Stimulated activated CD8-positive, alpha-beta memory T cell treated with anti-CD3 and anti-CD28 coated beads, Interleukin-12 subunit alpha, Interleukin-12 subunit beta, amount 100 ng/mL, for 24 hours (primary cell): ENCODE measurements around the gene SYNDIG1.

Source experiments
- DNase-seq: peaks from one replicate; pipeline ENCODE4 v3.0.0-alpha.2; 2020; ENCODE audit errors: extremely low read depth

The SYNDIG1 gene

DNA sequence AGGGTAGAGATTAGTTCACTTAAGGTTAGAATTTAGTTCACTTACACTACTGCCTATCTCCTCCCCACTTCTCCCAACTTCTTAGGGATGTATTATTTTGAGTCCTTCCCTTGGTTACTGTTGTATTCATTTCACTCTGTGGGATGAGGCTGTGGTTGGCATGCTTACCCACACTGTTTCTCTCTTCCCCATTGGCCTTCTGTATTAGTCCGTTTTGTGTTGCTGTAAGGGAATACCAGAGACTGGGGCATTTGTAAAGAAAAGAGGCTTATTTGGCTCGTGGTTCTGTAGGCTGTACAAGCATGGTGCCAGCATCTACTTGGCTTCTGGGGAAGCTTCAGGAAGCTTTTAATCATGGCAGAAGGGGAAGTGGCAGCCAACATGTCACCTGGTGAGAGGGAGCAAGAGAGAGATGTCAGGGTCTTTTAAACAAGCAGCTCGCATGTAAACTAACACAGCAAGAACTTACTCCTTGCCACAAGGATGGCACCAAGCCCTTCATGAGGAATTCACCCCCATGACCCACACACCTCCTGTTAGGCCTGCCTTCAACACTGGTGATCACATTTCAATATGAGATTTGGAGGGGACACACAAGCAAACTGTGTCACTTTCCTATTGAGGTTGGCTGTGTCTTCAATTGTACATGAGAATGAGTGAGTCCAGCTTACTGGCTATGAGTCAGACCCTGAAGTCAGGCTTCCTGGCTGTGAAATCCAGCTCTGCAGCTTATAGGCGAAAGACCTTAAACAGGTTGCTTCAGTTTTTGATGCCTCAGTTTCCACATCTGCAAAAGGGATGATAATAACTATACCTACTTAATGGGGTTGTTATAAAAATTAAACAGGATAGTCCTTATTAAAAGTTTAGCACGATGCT is 53.3 kb downstream of the SYNDIG1 start:
- no peak for DNase-seq

DNA sequence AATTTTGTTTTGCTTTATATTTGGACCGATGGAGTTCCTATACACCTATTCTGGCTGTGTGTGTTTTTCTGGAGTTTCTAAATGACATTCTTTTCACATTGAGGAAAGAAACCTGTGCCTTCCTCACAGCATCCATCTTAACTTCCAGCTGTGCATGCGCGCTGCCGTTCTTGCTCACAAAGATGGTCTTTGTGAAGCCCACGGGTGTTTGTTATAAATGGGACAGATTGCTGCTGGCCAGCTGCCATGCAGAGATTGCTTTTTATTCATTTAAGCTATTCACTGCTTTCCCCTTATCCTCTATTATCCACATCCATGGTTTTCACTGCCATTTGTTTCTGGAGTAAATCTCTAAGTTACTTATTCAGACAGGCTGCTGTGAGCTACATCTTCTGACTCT is 54.2 kb downstream of the SYNDIG1 start:
- no peak for DNase-seq

DNA sequence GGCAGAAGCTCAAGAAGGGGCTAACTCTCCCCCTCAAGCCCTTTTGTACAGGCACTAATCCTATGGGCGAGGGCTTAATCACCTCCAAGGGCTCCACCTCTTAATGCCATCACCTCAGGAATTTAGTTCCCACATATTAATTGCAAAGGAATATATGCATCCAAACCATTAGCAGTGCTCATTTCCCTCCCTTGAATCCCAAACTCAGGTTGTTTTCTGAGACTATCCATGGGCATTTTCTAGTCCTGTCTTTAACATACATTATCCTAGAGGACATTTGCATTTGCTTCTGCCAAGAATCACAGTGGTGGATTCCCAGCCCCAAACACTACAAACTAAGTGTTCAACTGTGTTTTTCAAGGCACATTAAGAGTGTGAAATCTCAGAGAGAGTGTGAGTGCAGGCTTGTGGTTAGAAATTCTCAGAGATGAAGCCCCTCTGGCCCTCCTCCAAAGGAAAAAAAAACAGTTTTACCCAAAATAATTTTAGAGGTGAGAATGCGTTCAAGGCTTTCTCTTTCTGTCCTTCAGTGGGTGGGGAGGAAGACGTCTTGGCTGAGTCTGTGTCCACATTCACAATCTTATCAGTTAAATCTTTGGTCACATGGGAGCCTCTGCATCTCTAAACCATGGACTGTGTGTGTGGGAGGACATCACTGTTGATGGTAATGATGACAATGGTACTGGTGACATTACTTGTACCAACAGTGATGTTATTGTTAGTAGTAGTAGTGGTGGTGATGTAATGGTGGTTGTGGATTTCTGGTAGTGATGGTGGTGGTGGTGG is 59.3 kb downstream of the SYNDIG1 start:
- no peak for DNase-seq

DNA sequence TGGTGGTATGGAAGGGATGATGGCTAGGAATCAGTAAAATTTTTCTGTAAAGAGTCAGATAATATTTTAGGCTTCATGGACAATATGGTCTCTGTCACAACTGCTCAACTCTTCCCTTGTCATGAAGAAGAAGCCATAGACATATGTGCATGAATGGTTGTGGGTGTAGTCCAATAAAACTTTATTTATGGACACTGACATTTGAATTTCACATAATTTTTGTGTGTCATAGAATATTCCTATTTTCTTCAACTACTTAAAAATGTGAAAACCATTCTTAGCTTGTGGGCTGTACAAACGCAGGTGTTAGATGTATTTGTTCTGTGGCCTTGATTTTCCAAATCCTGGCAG is 59.9 kb downstream of the SYNDIG1 start:
- no peak for DNase-seq

DNA sequence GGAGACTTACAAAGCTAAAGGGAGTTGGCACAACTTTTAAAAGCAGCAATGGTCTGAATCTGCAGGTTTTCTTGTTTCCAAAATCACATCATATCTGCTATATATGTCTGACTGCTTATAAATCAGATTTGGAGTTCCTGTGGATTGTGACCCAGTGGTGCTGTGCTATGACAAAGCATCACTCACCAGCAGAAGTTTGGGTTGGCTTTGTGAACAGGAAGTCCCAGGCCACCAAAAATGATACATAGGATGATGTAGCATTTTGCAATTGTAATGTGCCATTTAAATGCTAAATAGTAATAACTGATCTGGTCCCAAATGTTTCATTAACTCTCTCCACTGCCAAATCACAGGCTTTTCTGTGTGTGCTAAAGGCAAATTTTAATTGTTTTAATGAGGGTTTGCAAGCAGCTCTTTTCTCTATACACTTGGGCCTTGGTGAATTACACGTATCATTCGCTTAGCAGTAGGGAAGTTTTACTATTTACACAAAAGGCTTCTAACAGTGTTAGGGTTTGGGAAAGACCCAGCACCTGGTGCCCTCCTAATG is 60.8 kb downstream of the SYNDIG1 start:
- no peak for DNase-seq

DNA sequence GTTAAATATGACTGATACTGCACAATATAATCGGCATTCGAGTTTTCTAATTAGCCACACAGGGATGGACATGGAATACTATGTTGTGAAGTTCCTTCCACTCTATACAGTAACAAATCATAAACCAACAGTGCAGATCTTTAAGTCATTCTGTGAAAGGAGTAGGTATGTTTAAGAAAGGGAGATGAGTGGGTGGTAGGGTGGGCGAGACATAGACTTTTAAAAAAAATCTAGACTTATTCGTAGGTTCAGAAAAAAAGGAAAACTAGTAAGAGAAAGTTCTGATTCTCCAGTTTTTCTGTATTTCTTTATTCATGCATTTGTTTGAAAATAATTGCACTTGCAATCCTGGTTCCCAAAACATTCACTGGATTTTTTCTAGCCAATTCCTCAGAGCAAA is 61.8 kb downstream of the SYNDIG1 start:
- DNase-seq, result no peak

DNA sequence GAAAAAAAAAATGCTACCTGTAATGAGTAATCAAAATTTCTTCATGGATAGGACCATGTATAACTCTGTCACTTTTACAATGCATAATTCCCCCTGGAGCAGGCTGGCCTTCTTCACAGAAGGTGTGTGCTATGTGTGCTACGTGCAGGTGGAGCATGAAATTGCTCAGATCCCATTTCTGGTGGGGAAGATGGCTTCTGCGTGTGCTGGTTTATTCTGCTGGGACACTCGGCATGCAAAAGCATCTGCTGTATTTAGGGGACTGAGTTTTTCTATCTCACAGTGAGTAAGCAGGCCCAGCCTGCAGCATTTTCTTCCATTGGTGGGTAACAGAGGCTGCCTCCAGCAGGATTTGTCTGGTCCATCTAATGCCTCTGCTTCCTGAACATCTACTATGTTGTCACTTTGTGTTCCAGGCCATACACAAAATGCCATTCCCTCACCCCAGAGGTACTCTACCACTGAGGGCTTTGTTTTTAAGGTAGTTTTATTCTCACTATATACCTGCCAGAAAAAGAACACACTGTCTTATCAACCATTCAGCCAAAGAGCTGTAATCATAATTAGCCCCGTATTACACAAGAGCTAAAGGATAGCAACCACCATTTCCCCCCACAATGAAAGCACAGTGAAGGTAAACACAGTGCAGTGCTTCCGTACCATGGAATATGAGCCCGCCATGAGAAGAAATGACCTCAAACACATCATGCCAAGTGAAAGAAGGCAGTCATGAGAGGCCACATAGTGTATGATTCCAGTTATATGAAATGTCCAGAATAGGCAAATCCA is 62.4 kb downstream of the SYNDIG1 start:
- no peak for DNase-seq

DNA sequence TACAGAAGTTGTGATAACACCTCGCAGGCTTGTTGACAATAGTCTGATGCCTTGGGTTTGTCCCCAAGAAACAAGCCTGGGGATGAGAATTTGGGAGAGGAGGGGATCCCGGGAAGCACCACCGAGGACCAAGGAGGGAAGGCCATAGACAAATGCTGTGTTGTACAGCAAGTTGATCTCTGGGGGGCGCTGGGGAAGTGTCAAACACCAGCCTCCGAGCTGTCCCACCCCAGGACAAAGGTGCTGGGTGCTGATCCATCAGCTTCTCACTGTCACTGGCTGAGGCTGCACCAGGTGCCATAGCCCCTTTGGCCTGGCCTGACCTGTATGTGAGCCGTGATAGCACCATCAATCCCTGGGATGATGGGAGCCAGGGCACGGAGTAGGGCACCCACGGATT is 64.0 kb downstream of the SYNDIG1 start:
- no peak for DNase-seq

DNA sequence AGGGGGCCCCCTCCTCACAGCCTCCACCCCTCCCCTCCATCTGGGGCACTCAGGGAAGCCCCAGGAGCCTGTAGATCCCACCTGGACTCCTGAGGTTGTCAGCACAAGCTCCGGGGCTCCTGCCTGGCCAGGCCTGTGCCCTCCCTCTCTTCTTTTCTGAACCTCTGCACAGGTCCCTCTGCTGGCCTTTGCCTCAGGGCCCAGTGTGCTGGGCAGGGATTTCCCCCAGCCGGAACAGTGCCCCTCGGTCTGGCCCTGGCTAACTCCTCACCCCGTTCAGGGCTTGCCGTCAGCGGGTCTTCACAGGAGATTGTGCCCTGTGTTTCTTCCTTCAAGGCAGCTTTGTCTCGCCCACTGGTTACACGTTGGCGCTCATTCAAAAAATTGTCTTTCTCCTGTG is 64.9 kb downstream of the SYNDIG1 start:
- no peak for DNase-seq

DNA sequence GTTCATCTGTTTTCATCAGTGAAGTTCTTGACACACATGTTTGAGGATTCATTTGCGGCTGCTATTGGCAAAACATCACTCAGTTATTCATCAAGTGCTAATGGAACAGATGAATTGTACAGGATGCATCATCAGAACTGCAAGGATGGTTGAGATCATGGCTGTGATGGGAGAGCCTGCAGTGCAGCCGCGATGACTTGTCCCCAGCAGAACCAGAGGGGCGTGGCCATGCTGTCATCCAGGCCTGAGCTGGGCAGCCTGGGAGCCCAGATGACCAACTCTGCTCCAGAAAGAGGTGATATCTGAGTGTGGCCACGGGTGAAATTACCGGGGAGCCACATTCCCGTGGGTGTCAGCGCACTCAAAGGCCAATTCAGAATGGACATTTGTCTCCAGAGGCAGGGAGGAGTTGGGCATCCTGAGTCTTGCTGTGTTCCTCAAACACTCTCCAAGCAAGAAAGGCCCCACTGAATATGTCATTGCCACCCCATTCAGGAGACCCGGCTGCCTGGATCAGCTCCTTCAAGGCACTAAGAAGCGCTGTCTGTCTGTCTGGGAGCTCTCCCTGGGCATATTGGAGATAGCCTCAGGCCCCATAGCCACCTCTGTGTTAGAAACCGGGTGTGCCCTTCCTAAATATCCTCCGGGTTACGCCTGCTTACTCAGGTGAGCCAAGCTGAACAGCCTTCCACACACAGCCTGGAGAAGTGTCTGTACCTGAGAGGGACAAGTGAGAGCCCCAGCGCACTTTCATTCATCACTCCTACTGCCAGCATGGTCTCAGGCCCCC is 66.7 kb downstream of the SYNDIG1 start:
- no peak for DNase-seq

DNA sequence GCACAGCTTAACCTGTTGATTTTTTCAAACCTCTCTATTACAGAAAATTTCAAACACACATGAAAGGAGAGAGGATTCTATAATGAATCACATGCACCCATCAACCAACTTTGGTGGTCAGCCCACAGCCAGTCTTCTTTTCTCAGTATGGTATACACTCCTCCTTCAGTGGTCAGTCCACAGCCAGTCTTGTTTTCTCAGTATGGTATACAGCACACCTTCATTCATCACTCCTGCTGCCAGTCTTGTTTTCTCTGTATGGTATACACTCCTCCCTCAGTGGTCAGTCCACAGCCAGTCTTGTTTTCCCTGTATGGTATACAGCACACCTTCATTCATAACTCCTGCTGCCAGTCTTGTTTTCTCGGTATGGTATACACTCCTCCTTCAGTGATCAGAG is 67.8 kb downstream of the SYNDIG1 start:
- no peak for DNase-seq

DNA sequence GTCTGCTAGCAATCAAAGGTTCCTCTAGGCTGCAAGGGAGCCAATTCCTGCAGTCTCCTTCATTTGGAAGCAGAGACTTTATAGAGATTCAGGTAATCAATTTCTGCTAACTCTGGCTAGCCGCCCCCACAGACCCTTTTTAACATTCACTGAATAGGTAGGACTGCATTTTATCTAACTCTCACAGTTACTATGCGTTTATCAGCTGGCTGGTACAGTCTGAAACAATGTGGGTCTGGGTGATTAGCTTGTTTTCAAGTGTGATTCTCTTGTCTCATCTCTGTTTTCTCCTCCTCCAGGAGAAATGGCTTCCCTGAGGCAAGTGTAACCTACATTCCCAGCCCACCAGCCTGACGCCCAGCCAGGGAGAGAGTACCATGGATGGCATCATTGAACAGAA is 73.3 kb downstream of the SYNDIG1 start:
- DNase-seq, result no peak

DNA sequence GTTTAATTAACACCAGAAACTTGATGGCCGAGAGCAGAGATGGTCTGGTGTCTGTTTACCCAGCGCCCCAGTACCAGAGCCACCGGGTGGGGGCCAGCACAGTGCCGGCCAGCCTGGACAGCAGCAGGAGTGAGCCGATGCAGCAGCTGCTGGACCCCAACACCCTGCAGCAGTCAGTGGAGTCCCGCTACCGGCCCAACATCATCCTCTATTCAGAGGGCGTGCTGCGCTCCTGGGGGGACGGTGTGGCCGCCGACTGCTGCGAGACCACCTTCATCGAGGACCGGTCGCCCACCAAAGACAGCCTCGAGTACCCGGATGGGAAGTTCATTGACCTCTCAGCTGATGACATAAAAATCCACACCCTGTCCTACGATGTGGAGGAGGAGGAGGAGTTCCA is 73.7 kb downstream of the SYNDIG1 start:
- no peak for DNase-seq

DNA sequence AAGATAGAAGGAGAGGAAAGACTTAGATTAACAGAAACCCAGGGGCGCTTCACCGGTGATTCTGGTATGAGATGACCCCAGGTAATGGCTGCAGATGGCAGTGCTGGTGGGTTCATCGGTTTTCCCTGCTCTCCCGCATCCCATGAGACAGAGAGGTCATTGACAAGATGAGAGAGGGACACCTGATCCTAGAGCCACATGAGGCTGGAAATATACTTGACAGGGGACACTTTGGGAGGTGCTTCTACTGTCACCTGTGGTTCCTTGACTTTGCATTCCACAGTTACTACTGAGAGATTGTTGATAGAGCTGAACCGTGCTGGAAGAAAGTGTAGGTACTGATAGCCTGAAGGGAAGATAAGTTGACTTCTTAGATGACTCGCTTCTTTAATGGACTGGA is 74.3 kb downstream of the SYNDIG1 start:
- no peak for DNase-seq

DNA sequence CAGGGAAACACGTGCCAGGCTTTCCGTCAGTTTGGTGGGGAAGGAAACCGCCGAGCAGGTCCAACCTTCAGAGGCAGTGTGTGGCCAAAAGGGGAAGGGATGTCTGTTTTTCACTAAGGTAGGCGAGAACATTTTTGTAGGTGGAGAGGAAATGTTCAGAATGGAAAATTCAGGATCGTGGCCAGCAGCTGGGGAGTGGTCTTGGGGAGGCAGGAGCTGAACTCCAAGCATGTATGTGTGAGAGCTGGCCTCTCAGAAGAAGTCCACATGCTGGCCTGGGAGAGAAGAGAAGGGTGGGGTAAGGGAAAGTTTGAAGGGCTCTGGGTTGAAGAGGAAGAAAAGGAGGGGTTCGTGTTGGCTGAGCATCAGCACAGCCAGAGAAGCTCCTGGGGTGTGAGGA is 74.9 kb downstream of the SYNDIG1 start:
- no peak for DNase-seq

DNA sequence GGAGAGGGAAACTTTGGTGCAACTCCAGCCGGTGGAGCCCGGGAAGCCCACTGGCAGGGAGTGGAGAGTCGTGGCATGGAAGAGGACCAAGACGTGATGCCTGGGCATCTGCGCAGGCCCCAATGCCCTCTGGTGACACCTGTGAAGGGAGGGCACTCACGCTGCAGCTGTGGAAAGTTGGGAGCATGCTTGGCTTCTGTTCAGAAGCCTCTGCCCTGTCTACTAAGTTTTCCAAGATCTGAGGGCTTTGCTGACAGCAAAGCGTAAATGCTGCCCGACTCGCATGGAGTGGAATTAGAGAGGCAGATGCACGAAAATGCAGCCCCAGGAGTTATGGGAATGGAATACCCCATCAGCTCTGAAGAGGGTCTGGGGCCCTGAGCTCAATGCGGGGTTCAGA is 75.7 kb downstream of the SYNDIG1 start:
- no peak for DNase-seq

DNA sequence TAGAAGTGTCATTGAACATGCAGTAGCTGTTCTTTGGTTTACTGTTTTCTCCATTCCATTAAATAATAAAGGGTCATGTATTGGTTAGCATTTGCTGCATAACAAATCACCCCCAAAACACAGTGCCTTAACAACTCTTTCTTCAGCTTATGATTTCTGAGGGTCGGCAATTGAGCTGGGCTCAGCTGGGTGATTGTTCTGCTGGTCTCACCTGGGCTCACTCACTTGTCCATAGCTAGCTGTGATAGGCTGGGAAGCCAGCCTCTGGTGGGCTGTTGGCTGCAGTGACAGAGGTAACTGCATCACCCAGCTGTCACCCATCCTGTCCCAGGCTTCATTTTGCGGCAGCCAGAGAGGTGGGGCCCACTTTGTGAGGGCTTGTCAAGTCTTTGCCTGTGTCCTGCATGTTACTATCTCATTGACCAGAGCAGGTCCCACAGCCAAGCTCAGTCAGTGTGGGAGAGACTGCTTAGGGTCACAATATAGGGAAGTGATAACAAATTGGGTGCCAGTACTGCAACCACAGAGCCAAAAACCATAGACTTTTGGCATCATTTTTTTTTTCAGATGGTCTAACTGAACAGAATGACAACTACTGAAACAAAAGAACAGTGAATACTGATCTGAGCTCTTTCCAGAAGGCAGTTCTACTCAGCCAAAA is 76.9 kb downstream of the SYNDIG1 start:
- no peak for DNase-seq

DNA sequence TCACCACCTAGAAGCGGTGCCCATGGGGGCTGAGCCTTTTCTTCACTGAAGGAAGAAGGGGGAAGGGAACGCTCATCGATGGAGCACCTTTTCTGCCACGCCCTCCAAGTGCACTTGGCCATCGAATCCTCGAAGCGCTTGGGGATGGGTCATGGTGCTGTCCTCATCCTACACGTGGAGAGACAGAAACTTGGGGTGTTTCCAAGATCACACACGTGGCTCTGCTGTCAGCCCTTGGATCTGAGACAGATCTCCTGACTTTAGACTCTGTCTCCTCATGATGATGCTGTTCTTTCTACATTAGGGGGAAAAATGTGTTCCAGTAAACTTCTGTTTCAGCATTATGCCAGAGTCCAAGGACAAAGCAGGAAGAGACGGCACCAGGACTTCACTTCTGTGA is 78.5 kb downstream of the SYNDIG1 start:
- DNase-seq, result no peak

DNA sequence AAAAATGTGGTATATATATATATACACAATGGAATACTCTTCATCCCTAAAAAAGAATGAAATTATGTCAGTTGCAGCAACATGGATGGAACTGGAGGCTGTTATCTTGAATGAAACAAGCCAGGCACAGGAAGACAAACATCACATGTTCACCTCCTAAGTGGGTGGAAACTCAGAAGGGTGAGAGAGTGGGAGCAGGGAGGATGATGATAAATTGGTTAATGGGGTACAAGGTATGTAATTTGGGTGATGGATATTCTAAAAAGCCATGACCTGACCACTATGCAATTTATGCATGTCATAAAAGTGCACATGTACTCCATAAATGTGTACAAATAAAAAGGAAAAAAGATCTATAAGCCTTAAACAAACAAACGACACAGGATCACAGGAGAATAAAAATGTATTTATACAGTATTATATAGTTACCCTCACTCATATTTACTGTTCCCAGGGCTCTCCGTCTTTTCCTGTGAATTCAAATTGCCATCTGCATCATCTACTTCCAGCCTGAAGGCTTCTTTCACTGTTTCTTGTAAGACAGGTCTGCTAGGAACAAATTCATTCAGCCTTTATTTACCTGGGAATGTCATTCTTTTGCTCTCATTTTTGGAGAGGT is 89.8 kb downstream of the SYNDIG1 start:
- DNase-seq, result no peak
